ENCODE data around the gene FOXO1.

Gene FOXO1

GRCh38 chr13:40657307-40657706, 9.1 kb downstream of the FOXO1 start:
- TF ChIP-seq MYC (IDR thresholded peaks at IDR 0.05; ENCODE audit: low read depth, low read length) (no peak), MAX (IDR thresholded peaks at IDR 0.05; ENCODE audit: low read depth, low read length) (no peak), CTCF (IDR thresholded peaks at IDR 0.05; ENCODE audit: low read depth, low read length) (no peak), POLR2A (IDR thresholded peaks at IDR 0.05; ENCODE audit: extremely low read depth, insufficient read length) (no peak)
- no peak for DNase-seq (ENCODE audit: low read depth)
- no peak overlapping the region for H3K4me3 ChIP-seq (ENCODE audit: low read depth, low read length)

GRCh38 chr13:40656358-40656757, 10.1 kb downstream of the FOXO1 start:
- H3K4me3 ChIP-seq (ENCODE audit: low read depth, low read length), result no peak overlapping the region
- peak; percentile 46 for DNase-seq (ENCODE audit: low read depth)
- TF ChIP-seq MAX (IDR thresholded peaks at IDR 0.05; ENCODE audit: low read depth, low read length), result no peak
- TF ChIP-seq MYC (IDR thresholded peaks at IDR 0.05; ENCODE audit: low read depth, low read length), result no peak
- TF ChIP-seq POLR2A (IDR thresholded peaks at IDR 0.05; ENCODE audit: extremely low read depth, insufficient read length), result no peak
- TF ChIP-seq CTCF (IDR thresholded peaks at IDR 0.05; ENCODE audit: low read depth, low read length), result no peak

GRCh38 chr13:40653527-40654318, 12.7 kb downstream of the FOXO1 start:
- H3K4me3 ChIP-seq (ENCODE audit: low read depth, low read length), result no peak overlapping the region
- no peak for TF ChIP-seq MAX (IDR thresholded peaks at IDR 0.05; ENCODE audit: low read depth, low read length)
- no peak for TF ChIP-seq MYC (IDR thresholded peaks at IDR 0.05; ENCODE audit: low read depth, low read length)
- no peak for TF ChIP-seq CTCF (IDR thresholded peaks at IDR 0.05; ENCODE audit: low read depth, low read length)
- TF ChIP-seq POLR2A (IDR thresholded peaks at IDR 0.05; ENCODE audit: extremely low read depth, insufficient read length), result no peak
- peak; percentile 78 for DNase-seq (ENCODE audit: low read depth)

GRCh38 chr13:40652588-40652940, 13.9 kb downstream of the FOXO1 start:
- DNase-seq (ENCODE audit: low read depth), result no peak
- no peak for TF ChIP-seq CTCF (IDR thresholded peaks at IDR 0.05; ENCODE audit: low read depth, low read length)
- TF ChIP-seq POLR2A (IDR thresholded peaks at IDR 0.05; ENCODE audit: extremely low read depth, insufficient read length), result no peak
- TF ChIP-seq MAX (IDR thresholded peaks at IDR 0.05; ENCODE audit: low read depth, low read length), result no peak
- no peak for TF ChIP-seq MYC (IDR thresholded peaks at IDR 0.05; ENCODE audit: low read depth, low read length)
- H3K4me3 ChIP-seq (ENCODE audit: low read depth, low read length), result no peak overlapping the region

- H3K4me3 ChIP-seq (ENCODE audit: low read depth, low read length), result no peak overlapping the region
- no peak for TF ChIP-seq POLR2A (IDR thresholded peaks at IDR 0.05; ENCODE audit: extremely low read depth, insufficient read length)
- TF ChIP-seq MYC (IDR thresholded peaks at IDR 0.05; ENCODE audit: low read depth, low read length), result no peak
- TF ChIP-seq CTCF (IDR thresholded peaks at IDR 0.05; ENCODE audit: low read depth, low read length), result no peak
- TF ChIP-seq MAX (IDR thresholded peaks at IDR 0.05; ENCODE audit: low read depth, low read length), result no peak
- DNase-seq (ENCODE audit: low read depth), result no peak
Measured at GRCh38 chr13:40651866-40652587, 14.4 kb downstream of the FOXO1 start.
